Activated T-helper 1 cell treated with anti-CD3 and anti-CD28 coated beads, Interleukin-12 subunit alpha, Interleukin-12 subunit beta, Interleukin-2, Interleukin-4 antibody, amounts not matched to agents 30 ng/mL and 10 ng/mL and 1 ng/mL, durations not matched to agents 14 hours and 24 hours and 36 hours (primary cell): ENCODE measurements around the gene LRRC75B. TPM values are rescaled to one million over a fixed set of nuclear protein-coding genes. Genes with fewer than 3 reads are reported as not detected.
"Not testable (repeated sequence)": the region's sequence is repeated elsewhere in the genome, so short reads cannot be mapped to it uniquely, and the experiment has no call there.

Experiments used
- DNase-seq: peaks from one replicate; pipeline ENCODE4 v3.0.0; 2021; ENCODE audit warnings: low spot score
- H3K27ac Mint-ChIP-seq: one replicate; pipeline ENCODE4 v1.8.0; 2021; ENCODE audit warnings: mild to moderate bottlenecking, mixed read lengths
- H3K27me3 Mint-ChIP-seq: one replicate; pipeline ENCODE4 v1.8.0; 2022; ENCODE audit warnings: mild to moderate bottlenecking, moderate library complexity, mixed read lengths; ENCODE audit not compliant: insufficient read depth
- H3K36me3 Mint-ChIP-seq: one replicate; pipeline ENCODE4 v1.8.0; 2021; ENCODE audit warnings: low read depth, mixed read lengths
- H3K4me1 Mint-ChIP-seq: one replicate; pipeline ENCODE4 v1.8.0; 2021; ENCODE audit warnings: low read depth, mixed read lengths
- H3K4me3 Mint-ChIP-seq: one replicate; pipeline ENCODE4 v1.8.0; 2021; ENCODE audit warnings: mild to moderate bottlenecking, moderate library complexity, mixed read lengths
- H3K9me3 Mint-ChIP-seq: one replicate; pipeline ENCODE4 v1.8.0; 2021; ENCODE audit warnings: mixed read lengths
- intact Hi-C: fragments of 100-400 bp; cut with micrococcal nuclease; formaldehyde crosslinking; loops from one replicate; pipeline ENCODE4 v1.15.1; 2024
- total RNA-seq: library from RNA; stranded (reverse); gene quantifications from 2 replicates; pipeline ENCODE4 v1.2.3, GENCODE V29; 2022

LRRC75B gene
- total RNA-seq, 1 donor from 2014 or later = 2.8 TPM

DNA sequence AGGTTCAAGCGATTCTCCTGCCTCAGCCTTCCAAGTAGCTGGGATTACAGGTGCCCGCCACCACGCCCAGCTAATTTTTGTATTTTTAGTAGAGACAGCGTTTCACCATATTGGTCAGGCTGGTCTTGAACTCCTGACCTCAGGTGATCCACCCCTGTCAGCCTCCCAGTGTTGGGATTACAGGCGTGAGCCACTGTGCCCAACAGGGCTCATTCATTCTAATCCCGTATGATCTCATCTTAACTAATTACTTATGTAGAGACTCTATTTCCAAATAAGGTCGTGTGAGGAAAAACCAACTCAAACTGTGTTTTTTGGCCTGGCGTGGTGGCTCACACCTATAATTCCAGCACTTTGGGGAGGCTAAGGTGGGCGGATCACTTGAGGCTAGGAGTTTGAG is 4.2 kb upstream of the LRRC75B start:
- H3K9me3 Mint-ChIP-seq, DNase-seq, intact Hi-C loops, H3K4me3 Mint-ChIP-seq, H3K36me3 Mint-ChIP-seq, H3K27me3 Mint-ChIP-seq, H3K27ac Mint-ChIP-seq: not testable (repeated sequence)
- H3K4me1 Mint-ChIP-seq = peaks cover 15% of the 10 kb centered on the region

GRCh38 chr22:24595863-24596262 is 3.0 kb upstream of the LRRC75B start:
- H3K4me3 Mint-ChIP-seq = no peak overlapping the region
- no peaks in the 10 kb centered on the region for H3K9me3 Mint-ChIP-seq
- intact Hi-C loops = no loop called here
- no peak for DNase-seq
- H3K27ac Mint-ChIP-seq = no peak overlapping the region
- H3K4me1 Mint-ChIP-seq = peaks cover 7% of the 10 kb centered on the region
- H3K27me3 Mint-ChIP-seq = peaks cover 6% of the 10 kb centered on the region
- H3K36me3 Mint-ChIP-seq = no peaks in the 10 kb centered on the region

- no peak overlapping the region for H3K27ac Mint-ChIP-seq
- H3K27me3 Mint-ChIP-seq = peaks cover 6% of the 10 kb centered on the region
- intact Hi-C loops = no loop called here
- no peak overlapping the region for H3K4me3 Mint-ChIP-seq
- no peaks in the 10 kb centered on the region for H3K9me3 Mint-ChIP-seq
- no peak for DNase-seq
- peaks cover 4% of the 10 kb centered on the region for H3K4me1 Mint-ChIP-seq
- no peaks in the 10 kb centered on the region for H3K36me3 Mint-ChIP-seq
Observed at GRCh38 chr22:24595228-24595627, 2.4 kb upstream of the LRRC75B start.

DNA sequence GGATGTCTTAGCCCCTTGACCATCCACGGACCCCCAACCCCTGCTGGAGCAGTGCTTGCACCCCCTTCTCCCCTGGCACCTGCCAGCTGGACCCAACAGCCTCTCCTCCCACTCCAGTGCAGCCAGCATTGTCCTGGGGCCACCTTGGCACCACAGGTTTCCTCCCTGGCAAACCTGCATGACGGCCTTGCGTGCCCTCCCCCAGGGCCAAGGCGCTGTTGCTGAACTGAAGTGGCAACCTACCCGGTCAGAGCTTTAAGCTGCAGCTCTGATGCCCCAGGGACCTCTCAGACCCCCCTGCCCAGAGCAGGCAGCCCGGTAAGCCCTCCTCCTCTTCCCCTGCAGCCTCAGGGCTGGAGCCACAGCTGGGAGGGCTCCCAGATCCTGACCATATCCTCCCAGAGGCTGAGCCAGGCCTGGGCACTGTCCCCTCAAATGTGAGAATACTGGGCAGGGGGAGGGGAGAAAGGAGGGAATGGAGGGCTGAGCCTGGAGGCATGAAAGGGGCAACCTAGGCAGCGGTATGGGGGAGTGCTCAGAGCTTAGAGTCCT is 1.8 kb upstream of the LRRC75B start:
- Mint-ChIP-seq H3K9me3 (no peaks in the 10 kb centered on the region), H3K36me3 (no peaks in the 10 kb centered on the region), H3K27ac (no peak overlapping the region), H3K27me3 (peaks cover 6% of the 10 kb centered on the region), H3K4me3 (peak overlapping the region; percentile 19), H3K4me1 (peaks cover 4% of the 10 kb centered on the region)
- DNase-seq = no peak
- intact Hi-C loops = no loop called here

DNA sequence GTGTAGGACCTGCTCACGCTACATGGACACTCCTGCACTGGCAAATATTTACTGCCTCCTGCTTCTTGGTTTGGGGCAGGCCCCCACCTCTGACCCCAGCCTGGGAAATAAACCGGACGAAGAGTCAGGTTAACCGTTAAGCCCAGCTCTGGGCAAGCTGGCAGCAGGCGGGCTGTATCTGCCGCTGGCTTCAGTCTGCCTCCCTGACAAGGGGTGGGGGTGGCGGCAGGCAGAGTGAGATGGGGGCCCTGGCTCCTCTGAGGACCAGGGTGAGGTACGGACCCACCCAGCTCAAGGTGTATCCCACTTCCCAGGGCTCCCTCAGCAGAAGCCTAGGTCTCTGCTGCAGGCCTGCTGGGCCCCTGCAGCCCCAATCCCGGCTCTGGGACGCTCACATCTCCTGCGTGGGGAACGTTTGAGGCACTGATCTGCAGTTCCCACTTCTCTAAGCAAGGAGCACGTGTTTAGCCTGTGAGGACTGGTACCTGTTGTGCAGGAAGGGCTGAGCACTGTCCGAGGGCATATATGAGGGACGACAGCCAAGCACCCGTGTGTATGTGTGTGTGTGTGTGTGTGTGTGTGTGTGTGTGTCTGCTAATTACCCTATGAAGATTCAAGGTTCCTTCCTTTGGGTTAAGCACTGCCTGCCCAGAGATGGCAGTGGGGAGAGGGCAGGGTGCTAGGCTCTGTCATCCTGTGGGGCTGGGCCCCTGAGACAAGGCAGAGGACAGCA is 1.1 kb upstream of the LRRC75B start:
- no peaks in the 10 kb centered on the region for H3K36me3 Mint-ChIP-seq
- intact Hi-C loops = no loop called here
- H3K27ac Mint-ChIP-seq = no peak overlapping the region
- DNase-seq = no peak
- H3K9me3 Mint-ChIP-seq = no peaks in the 10 kb centered on the region
- peaks cover 2% of the 10 kb centered on the region for H3K4me1 Mint-ChIP-seq
- peak overlapping the region; percentile 75 for H3K4me3 Mint-ChIP-seq
- peaks cover 6% of the 10 kb centered on the region for H3K27me3 Mint-ChIP-seq

GRCh38 chr22:24593559-24593835 is 624 bp upstream of the LRRC75B start:
- peak overlapping the region; percentile 75 for H3K4me3 Mint-ChIP-seq
- H3K36me3 Mint-ChIP-seq, H3K27ac Mint-ChIP-seq, H3K4me1 Mint-ChIP-seq, H3K27me3 Mint-ChIP-seq, DNase-seq, intact Hi-C loops, H3K9me3 Mint-ChIP-seq: not testable (repeated sequence)

- intact Hi-C loops = no loop called here
- H3K9me3 Mint-ChIP-seq = no peaks in the 10 kb centered on the region
- no peaks in the 10 kb centered on the region for H3K36me3 Mint-ChIP-seq
- peak overlapping the region; percentile 90 for H3K4me3 Mint-ChIP-seq
- H3K27me3 Mint-ChIP-seq = peaks cover 6% of the 10 kb centered on the region
- DNase-seq = no peak
- H3K4me1 Mint-ChIP-seq = no peaks in the 10 kb centered on the region
- peak overlapping the region; percentile 79 for H3K27ac Mint-ChIP-seq
Observed at GRCh38 chr22:24592058-24592850, 619 bp downstream of the LRRC75B start.

GRCh38 chr22:24591286-24591830 is 1.5 kb downstream of the LRRC75B start:
- intact Hi-C loops = no loop called here
- H3K27ac Mint-ChIP-seq = no peak overlapping the region
- H3K4me1 Mint-ChIP-seq = no peaks in the 10 kb centered on the region
- H3K36me3 Mint-ChIP-seq = no peaks in the 10 kb centered on the region
- DNase-seq = no peak
- H3K4me3 Mint-ChIP-seq = peak overlapping the region; percentile 39
- H3K27me3 Mint-ChIP-seq = peaks cover 6% of the 10 kb centered on the region
- H3K9me3 Mint-ChIP-seq = no peaks in the 10 kb centered on the region

DNA sequence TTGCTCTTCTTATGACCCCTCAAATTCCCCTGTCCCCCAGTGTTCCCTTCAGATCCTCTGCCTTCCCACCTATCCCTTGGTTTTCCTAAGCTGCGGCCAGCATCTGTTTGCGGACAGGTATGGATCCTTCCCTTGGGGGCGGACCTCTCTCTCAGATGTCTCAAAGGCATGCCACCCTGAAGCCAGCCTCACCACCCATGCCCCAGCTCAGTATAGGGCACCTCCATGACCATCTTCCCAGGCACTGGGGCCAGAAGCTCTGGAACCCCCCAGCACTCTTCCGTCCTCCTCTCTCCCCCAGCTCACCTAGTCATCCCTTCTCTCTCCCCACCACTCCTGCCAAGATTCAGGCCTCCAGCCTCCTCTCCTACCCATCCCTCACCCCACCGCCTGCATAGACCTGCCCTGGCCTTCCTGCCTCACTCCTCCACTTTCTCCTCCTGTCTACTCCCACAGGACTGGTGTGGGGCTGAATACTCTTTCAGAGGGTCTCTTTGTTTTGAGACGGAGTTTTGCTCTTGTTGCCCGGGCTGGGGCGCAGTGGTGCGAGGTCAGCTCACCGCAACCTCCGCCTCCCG is 2.2 kb downstream of the LRRC75B start:
- H3K27ac Mint-ChIP-seq = no peak overlapping the region
- intact Hi-C loops = no loop called here
- H3K36me3 Mint-ChIP-seq = no peaks in the 10 kb centered on the region
- no peaks in the 10 kb centered on the region for H3K9me3 Mint-ChIP-seq
- no peak overlapping the region for H3K4me3 Mint-ChIP-seq
- no peak for DNase-seq
- no peaks in the 10 kb centered on the region for H3K4me1 Mint-ChIP-seq
- peaks cover 6% of the 10 kb centered on the region for H3K27me3 Mint-ChIP-seq

DNA sequence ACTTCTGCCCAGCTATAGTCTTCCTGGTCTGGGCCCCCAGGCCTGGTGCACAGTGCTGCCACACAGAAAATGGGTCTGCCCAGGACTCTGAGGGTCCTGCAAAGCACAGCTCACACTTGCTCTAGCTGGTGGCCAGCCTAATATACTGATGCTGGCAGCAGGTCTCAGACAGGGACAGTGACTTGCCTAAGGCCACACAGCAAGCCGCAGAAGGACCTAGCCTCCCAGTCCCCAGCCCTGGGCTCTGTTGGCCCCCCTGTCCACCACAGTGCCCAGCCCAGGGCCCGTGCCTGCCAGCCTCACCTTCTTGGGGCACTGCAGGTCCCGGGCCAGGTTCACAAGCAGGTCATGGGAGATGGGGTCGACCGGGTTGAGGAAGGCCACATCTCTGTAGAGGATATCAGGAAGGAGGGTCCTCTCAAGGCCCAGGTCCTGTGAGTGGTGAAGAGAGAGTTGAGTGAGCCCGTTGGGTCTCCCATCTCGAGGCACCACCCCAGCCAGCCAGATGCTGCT is 3.3 kb downstream of the LRRC75B start:
- H3K36me3 Mint-ChIP-seq = no peaks in the 10 kb centered on the region
- no peak for DNase-seq
- H3K27ac Mint-ChIP-seq = no peak overlapping the region
- H3K9me3 Mint-ChIP-seq = no peaks in the 10 kb centered on the region
- H3K4me3 Mint-ChIP-seq = no peak overlapping the region
- H3K27me3 Mint-ChIP-seq = peaks cover 5% of the 10 kb centered on the region
- no peaks in the 10 kb centered on the region for H3K4me1 Mint-ChIP-seq
- intact Hi-C loops = no loop called here

GRCh38 chr22:24588757-24589481 is 4.0 kb downstream of the LRRC75B start:
- DNase-seq = no peak
- Mint-ChIP-seq H3K4me1 (no peaks in the 10 kb centered on the region), H3K27ac (no peak overlapping the region), H3K36me3 (no peaks in the 10 kb centered on the region), H3K9me3 (no peaks in the 10 kb centered on the region), H3K4me3 (no peak overlapping the region), H3K27me3 (peaks cover 4% of the 10 kb centered on the region)
- intact Hi-C loops = no loop called here

DNA sequence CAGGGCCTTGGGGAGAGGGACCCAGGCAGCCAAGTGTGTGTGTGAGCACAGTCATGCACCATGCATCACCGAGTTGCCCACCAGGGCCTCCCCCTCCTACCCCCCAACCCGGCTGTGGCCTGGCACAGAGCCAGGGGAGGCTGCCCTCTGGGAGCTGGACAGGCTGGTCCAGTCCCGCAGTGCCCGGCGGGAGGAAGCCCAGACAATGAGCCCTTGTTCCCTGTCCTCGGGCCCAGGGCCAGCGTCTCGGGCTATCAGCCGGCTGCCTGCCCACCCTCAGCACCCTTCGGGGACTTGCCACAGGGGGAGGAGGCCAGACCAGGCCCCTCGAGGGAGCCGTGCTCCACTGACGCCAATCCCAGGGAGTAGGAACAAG is 4.5 kb downstream of the LRRC75B start:
- Mint-ChIP-seq H3K27me3 (peaks cover 3% of the 10 kb centered on the region), H3K4me3 (no peak overlapping the region), H3K4me1 (no peaks in the 10 kb centered on the region), H3K9me3 (no peaks in the 10 kb centered on the region), H3K27ac (no peak overlapping the region), H3K36me3 (no peaks in the 10 kb centered on the region)
- intact Hi-C loops = no loop called here
- DNase-seq = no peak
